Endothelial cell of umbilical vein (primary cell): Measurements from ENCODE around the gene UNC5C. TPM values are rescaled to one million over a fixed set of nuclear protein-coding genes. Genes with fewer than 3 reads are reported as not detected.

ENCODE experiments used
- BruUV-seq: library from RNA; stranded (reverse); fragments of 400-500 nt; replicated peaks from 2 replicates; lab custom pipeline; 2021; lab: Mats Ljungman, UMichigan
- CTCF ChIA-PET: fragments of 300-600, 350-600 bp; sonication (Branson Sonifier 250); formaldehyde crosslinking; loops from one replicate; lab custom pipeline; 2021; ENCODE audit warnings: antibody characterized with exemption, inconsistent platforms; lab: Charles Lee
- POLR2A ChIA-PET: fragments of 300-600, 350-600 bp; sonication (Branson Sonifier 250); formaldehyde crosslinking; loops from one replicate; lab custom pipeline; 2021; ENCODE audit warnings: antibody characterized with exemption, inconsistent platforms; lab: Charles Lee
- DNase-seq: peaks from one replicate; pipeline ENCODE4 v3.0.0-alpha.2; 2011; ENCODE audit warnings: low read depth, low spot score
- FAIRE-seq: peaks from 2 replicates; lab custom pipeline; 2011; peaks lifted over from hg19 to GRCh38; lab: Jason Lieb, UNC
- H2AFZ ChIP-seq: 2 replicates; pipeline ENCODE4 v1.6.0; 2012; ENCODE audit warnings: low read depth, low read length, control low read depth, inconsistent platforms
- H3K27ac ChIP-seq: 2 replicates; pipeline ENCODE4 v1.5.1; 2011; ENCODE audit warnings: low read depth, mild to moderate bottlenecking, control low read depth, low read length, moderate library complexity; ENCODE audit not compliant: insufficient read depth
- H3K27me3 ChIP-seq, 2 experiments: 2 replicates each; pipeline versions ENCODE4 v1.6.0 to v1.6.1; 2011; ENCODE audit warnings: low read length in 2 of 2, mixed read lengths in 1 of 2; ENCODE audit not compliant: control insufficient read depth in 2 of 2, insufficient read depth in 2 of 2
- H3K36me3 ChIP-seq, 2 experiments: 2 replicates in 1 of 2; 3 replicates in 1 of 2; pipeline ENCODE4 v1.5.1; 2011; ENCODE audit warnings: low read length in 2 of 2, mild to moderate bottlenecking in 1 of 2, moderate library complexity in 1 of 2; ENCODE audit not compliant: control insufficient read depth in 2 of 2, insufficient read depth in 2 of 2; ENCODE audit errors: extremely low read depth in 1 of 2
- H3K4me1 ChIP-seq: 3 replicates; pipeline ENCODE4 v1.5.1; 2011; ENCODE audit warnings: mild to moderate bottlenecking, low read length; ENCODE audit not compliant: control insufficient read depth, insufficient read depth; ENCODE audit errors: extremely low read depth
- H3K4me2 ChIP-seq: 2 replicates; pipeline ENCODE4 v1.6.1; 2011; ENCODE audit warnings: low read length, control low read depth, mixed read lengths; ENCODE audit not compliant: insufficient read depth
- H3K4me3 ChIP-seq, 3 experiments: fragments of 200-600 bp in 1 of 3; sonication (generic), shearing (Covaris generic) in 1 of 3; replicated peaks in 1 of 3; 2 replicates each; pipeline ENCODE4 v1.5.1; 2011 to 2016; ENCODE audit warnings: control low read depth in 3 of 3, low read length in 3 of 3, mild to moderate bottlenecking in 2 of 3, inconsistent platforms in 1 of 3, low read depth in 1 of 3, moderate library complexity in 1 of 3; ENCODE audit not compliant: insufficient read depth in 1 of 3
- H3K79me2 ChIP-seq: 2 replicates; pipeline ENCODE4 v1.6.0; 2012; ENCODE audit warnings: low read length, inconsistent platforms; ENCODE audit not compliant: control insufficient read depth, insufficient read depth
- H3K9ac ChIP-seq: replicated peaks from 2 replicates; pipeline ENCODE3; 2011; ENCODE audit warnings: low read length, control low read depth; ENCODE audit not compliant: insufficient read depth; ENCODE audit errors: extremely low read depth
- H3K9me1 ChIP-seq: replicated peaks from 3 replicates; pipeline ENCODE4 v1.6.0; 2011; ENCODE audit warnings: mild to moderate bottlenecking, low read length; ENCODE audit not compliant: control insufficient read depth, insufficient read depth; ENCODE audit errors: extremely low read depth
- H3K9me3 ChIP-seq: replicated peaks from 2 replicates; pipeline ENCODE4 v1.5.1; 2012; ENCODE audit warnings: low read length, inconsistent platforms; ENCODE audit not compliant: control insufficient read depth, insufficient read depth
- H4K20me1 ChIP-seq: replicated peaks from 2 replicates; pipeline ENCODE3; 2011; ENCODE audit warnings: mild to moderate bottlenecking, low read length; ENCODE audit not compliant: control insufficient read depth, insufficient read depth; ENCODE audit errors: extremely low read depth
- EZH2 ChIP-seq: IDR thresholded peaks from 2 replicates; pipeline ENCODE4 v1.6.1; 2012; ENCODE audit warnings: borderline replicate concordance, low read depth, mild to moderate bottlenecking, moderate library complexity, low read length, inconsistent platforms; ENCODE audit not compliant: severe bottlenecking
- FOS ChIP-seq: IDR thresholded peaks from 2 replicates; pipeline ENCODE4 v1.6.1; 2011; ENCODE audit warnings: mild to moderate bottlenecking, low read length, moderate library complexity, borderline replicate concordance; ENCODE audit not compliant: insufficient read depth
- GATA2 ChIP-seq: IDR thresholded peaks from 2 replicates; pipeline ENCODE4 v1.7.0; 2011; ENCODE audit warnings: low read depth, mild to moderate bottlenecking, moderate library complexity, mixed read lengths, low read length; ENCODE audit not compliant: insufficient read length, insufficient read depth
- JUN ChIP-seq: IDR thresholded peaks from 2 replicates; pipeline ENCODE4 v1.6.1; 2011; ENCODE audit warnings: borderline replicate concordance, low read depth; ENCODE audit not compliant: insufficient read length, insufficient read depth
- MYC ChIP-seq: IDR thresholded peaks from one replicate; pipeline ENCODE4 v1.6.1; 2011; ENCODE audit warnings: mild to moderate bottlenecking, low read depth, low read length
- POLR2A ChIP-seq: IDR thresholded peaks from 2 replicates; pipeline ENCODE4 v1.6.1; 2012; ENCODE audit warnings: low read depth, mild to moderate bottlenecking, control low read depth, low read length
- POLR2AphosphoS5 ChIP-seq: IDR thresholded peaks from 2 replicates; pipeline ENCODE4 v1.6.1; 2012; ENCODE audit warnings: low read depth, mild to moderate bottlenecking, control low read depth, low read length, moderate library complexity; ENCODE audit not compliant: insufficient read depth
- dilution Hi-C: fragments of 300-500 bp; cut with MboI; formaldehyde crosslinking; loops from one replicate; pipeline ENCODE4 v1.15.0; 2019; ENCODE audit warnings: low sequenced_read_pairs; ENCODE audit not compliant: extremely low pct_ligation_motif_present
- intact Hi-C: fragments of 100-400 bp; cut with micrococcal nuclease; formaldehyde crosslinking; loops from one replicate; pipeline ENCODE4 v1.10.0; 2022
- polyA plus RNA-seq, 4 experiments: library from polyadenylated mRNA; depleted of rRNA in 3 of 4; stranded (reverse) in 3 of 4; unstranded in 1 of 4; fragments of >200 nt; gene quantifications; 2 replicates each; pipeline versions ENCODE4 v1.2.1 to v1.2.3, GENCODE V29; 2011 to 2012; ENCODE audit warnings: missing spikeins in 1 of 4
- total RNA-seq: library from RNA; stranded (reverse); gene quantifications from 2 replicates; pipeline ENCODE4 v1.2.3, GENCODE V29; 2021
- TF ChIP-seq, protein P1 (sequence below): IDR thresholded peaks from 2 replicates; pipeline ENCODE4 v1.6.1; 2011; ENCODE audit not compliant: insufficient read depth, insufficient read length
- TF ChIP-seq, protein P2 (sequence below), 2 donors: IDR thresholded peaks; 1 replicate in 1 of 2; 2 replicates in 1 of 2; pipeline ENCODE4 v1.5.1; 2011; ENCODE audit warnings: low read length in 2 of 2, mild to moderate bottlenecking in 2 of 2, moderate library complexity in 2 of 2, control low read depth in 1 of 2, inconsistent platforms in 1 of 2, low read depth in 1 of 2; ENCODE audit not compliant: insufficient read depth in 1 of 2; ENCODE audit errors: extremely low read depth in 1 of 2

UNC5C gene
- total and polyA plus RNA-seq, 2 donors (not counting 3 experiments of a cell fraction or from before 2014, with no cell fraction given): 0.44 to 0.53 TPM

DNA sequence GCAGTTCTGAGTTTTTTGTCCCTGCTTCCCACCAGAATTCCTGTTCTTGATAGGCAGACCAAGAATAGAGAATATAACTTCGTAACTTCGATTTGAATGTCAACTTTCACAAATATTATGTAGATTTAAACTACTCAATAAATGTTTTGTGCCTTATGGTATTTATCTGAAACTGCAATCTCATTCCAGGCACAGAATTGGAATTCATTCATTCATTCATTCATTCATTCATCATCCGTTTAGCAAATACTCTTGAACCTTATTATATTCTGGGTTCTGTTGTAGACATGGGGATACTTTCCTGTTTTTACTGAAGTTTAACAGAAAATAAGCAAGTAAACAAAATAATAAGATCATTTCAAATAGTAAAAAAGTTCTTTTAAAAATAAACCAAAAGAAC is 324.4 kb downstream of the UNC5C start:
- dilution Hi-C loops: no loop called here
- no peak overlapping the region for H3K27ac ChIP-seq
- no TSS peak for BruUV-seq

DNA sequence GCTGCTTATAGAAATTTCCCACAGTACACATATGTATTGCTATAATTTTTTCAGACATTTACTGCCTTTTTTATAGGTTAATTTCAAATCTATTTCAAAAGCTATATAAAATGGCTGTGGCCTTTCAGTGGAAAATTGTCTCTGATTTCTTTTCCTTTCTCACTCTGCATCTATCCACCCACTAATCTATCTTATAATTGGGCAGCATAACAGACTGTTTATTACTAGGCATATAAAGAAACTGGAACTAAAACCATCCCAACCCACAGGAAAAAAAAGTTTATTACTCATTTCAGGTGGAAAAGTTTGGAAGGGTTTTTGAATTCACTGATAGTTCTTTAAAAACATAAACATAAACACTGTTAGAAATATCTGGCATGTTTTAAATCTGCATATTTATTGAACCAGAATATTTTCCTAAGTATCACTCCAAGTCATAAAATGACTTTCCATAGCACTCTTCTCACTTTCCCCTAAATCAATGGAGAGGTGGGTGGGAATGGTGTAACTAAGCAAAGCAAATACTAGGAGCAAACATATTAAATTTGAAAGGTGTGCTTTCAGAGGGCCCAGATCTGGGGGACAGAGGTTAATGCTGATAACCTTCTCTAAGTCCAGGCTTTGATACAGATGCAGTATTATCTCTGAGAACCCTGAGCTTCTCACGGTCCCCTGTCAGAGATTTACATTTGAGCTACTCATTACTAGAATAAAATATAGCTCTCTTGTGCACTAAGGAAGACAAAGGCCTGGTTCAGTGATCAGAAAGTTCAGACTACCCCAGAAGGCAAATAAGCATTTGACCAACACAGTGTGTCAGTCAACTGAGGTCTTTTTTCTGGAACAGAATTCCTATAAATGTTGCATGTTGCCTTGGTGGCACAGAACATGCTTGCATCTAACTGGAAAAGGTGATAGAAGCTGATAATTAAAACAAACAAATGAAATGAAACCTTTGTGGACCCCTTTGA is 328.3 kb downstream of the UNC5C start:
- BruUV-seq: no TSS peak
- POLR2A ChIA-PET: no interaction called here
- Histone ChIP-seq H3K27me3 (no peaks in the 10 kb centered on the region), H3K4me2 (no peak overlapping the region), H3K9ac (no peak overlapping the region), H3K79me2 (no peaks in the 10 kb centered on the region), H3K4me3 (no peak overlapping the region), H3K9me1 (no peaks in the 10 kb centered on the region), H3K36me3 (no peaks in the 10 kb centered on the region), H3K4me1 (no peaks in the 10 kb centered on the region), H3K9me3 (no peaks in the 10 kb centered on the region), H3K27ac (no peak overlapping the region), H2AFZ (no peak overlapping the region), H4K20me1 (no peaks in the 10 kb centered on the region)
- intact Hi-C loops: no loop called here
- CTCF ChIA-PET: interaction anchor here (1.7 to 2.0 kb wide), 2 partner anchors 11 to 16 kb away, joined by 4 to 6 read pairs; no protein-coding TSS in a partner anchor
- TF ChIP-seq FOS (no peak), MYC (no peak), POLR2AphosphoS5 (no peak), JUN (no peak)
- TF ChIP-seq, protein P1, sequence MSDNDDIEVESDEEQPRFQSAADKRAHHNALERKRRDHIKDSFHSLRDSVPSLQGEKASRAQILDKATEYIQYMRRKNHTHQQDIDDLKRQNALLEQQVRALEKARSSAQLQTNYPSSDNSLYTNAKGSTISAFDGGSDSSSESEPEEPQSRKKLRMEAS: no peak
- TF ChIP-seq, protein P2, sequence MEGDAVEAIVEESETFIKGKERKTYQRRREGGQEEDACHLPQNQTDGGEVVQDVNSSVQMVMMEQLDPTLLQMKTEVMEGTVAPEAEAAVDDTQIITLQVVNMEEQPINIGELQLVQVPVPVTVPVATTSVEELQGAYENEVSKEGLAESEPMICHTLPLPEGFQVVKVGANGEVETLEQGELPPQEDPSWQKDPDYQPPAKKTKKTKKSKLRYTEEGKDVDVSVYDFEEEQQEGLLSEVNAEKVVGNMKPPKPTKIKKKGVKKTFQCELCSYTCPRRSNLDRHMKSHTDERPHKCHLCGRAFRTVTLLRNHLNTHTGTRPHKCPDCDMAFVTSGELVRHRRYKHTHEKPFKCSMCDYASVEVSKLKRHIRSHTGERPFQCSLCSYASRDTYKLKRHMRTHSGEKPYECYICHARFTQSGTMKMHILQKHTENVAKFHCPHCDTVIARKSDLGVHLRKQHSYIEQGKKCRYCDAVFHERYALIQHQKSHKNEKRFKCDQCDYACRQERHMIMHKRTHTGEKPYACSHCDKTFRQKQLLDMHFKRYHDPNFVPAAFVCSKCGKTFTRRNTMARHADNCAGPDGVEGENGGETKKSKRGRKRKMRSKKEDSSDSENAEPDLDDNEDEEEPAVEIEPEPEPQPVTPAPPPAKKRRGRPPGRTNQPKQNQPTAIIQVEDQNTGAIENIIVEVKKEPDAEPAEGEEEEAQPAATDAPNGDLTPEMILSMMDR (IDR thresholded peaks at IDR 0.05; ENCODE audit: extremely low read depth in 1 of 2, insufficient read depth in 1 of 2, low read depth in 1 of 2, low read length in 2 of 2): no peak
- peak; percentile 18 for FAIRE-seq
- dilution Hi-C loops: no loop called here
- no peak for DNase-seq

More for the DNA sequence above, 324.4 kb downstream of the UNC5C start:
- intact Hi-C loops: no loop called here
- Histone ChIP-seq H3K9ac (no peak overlapping the region), H4K20me1 (no peaks in the 10 kb centered on the region), H3K79me2 (no peaks in the 10 kb centered on the region), H3K9me1 (no peaks in the 10 kb centered on the region), H3K4me2 (no peak overlapping the region), H3K27me3 (no peaks in the 10 kb centered on the region), H2AFZ (no peak overlapping the region), H3K9me3 (no peaks in the 10 kb centered on the region), H3K4me3 (no peak overlapping the region), H3K36me3 (no peaks in the 10 kb centered on the region), H3K4me1 (no peaks in the 10 kb centered on the region)
- FAIRE-seq (no peak), DNase-seq (no peak)
- ChIA-PET POLR2A (no interaction called here), CTCF (interaction anchor here (1.5 kb wide), 1 partner anchor 139 kb away, joined by 5 read pairs; no protein-coding TSS in a partner anchor)
- TF ChIP-seq GATA2: no peak
- TF ChIP-seq EZH2: no peak
- TF ChIP-seq POLR2A: no peak
